Cerebellar cortex (tissue), 1 donor: Measurements from ENCODE around the gene CYBC1.

ENCODE experiments used
- DNase-seq: peaks from one replicate; pipeline ENCODE4 v3.0.0-alpha.2; 2015; ENCODE audit warnings: low spot score

Gene CYBC1

GRCh38 chr17:82450357-82451106 lies at the start of gene CYBC1:
Gene CYBC1, minus strand, starts transcription at chr17:82450752. Its CDS starts 1,498 bp downstream, at chr17:82449254.
- peak; percentile 87 for DNase-seq

- DNase-seq, result peak; percentile 53
Observed at GRCh38 chr17:82497483-82498405, 47.2 kb upstream of the CYBC1 start.

- DNase-seq, result peak; percentile 94
Observed at GRCh38 chr17:82496529-82497434, 46.2 kb upstream of the CYBC1 start.

GRCh38 chr17:82495844-82496528 lies 45.4 kb upstream of the CYBC1 start:
- DNase-seq, result peak; percentile 38

- DNase-seq, result peak; percentile 92
Observed at GRCh38 chr17:82494236-82495055, 43.9 kb upstream of the CYBC1 start.

- DNase-seq, result peak; percentile 81
Observed at GRCh38 chr17:82493226-82493781, 42.8 kb upstream of the CYBC1 start.

GRCh38 chr17:82492643-82493225 lies 42.2 kb upstream of the CYBC1 start:
- DNase-seq, result no peak

- no peak for DNase-seq
Observed at GRCh38 chr17:82491533-82491932, 41.0 kb upstream of the CYBC1 start.

- peak; percentile 53 for DNase-seq
Observed at GRCh38 chr17:82491196-82491530, 40.6 kb upstream of the CYBC1 start.

GRCh38 chr17:82490512-82491195 lies 40.1 kb upstream of the CYBC1 start:
- peak; percentile 27 for DNase-seq

- DNase-seq, result no peak
Observed at GRCh38 chr17:82489851-82490511, 39.4 kb upstream of the CYBC1 start.

GRCh38 chr17:82489117-82489516 lies 38.6 kb upstream of the CYBC1 start:
- no peak for DNase-seq

- no peak for DNase-seq
Observed at GRCh38 chr17:82487910-82488309, 37.4 kb upstream of the CYBC1 start.

- DNase-seq, result no peak
Observed at GRCh38 chr17:82486231-82487094, 35.9 kb upstream of the CYBC1 start.

- no peak for DNase-seq
Observed at GRCh38 chr17:82483836-82484235, 33.3 kb upstream of the CYBC1 start.

- DNase-seq, result no peak
Observed at GRCh38 chr17:82483204-82483660, 32.7 kb upstream of the CYBC1 start.

- DNase-seq, result no peak
Observed at GRCh38 chr17:82480318-82480717, 29.8 kb upstream of the CYBC1 start.

GRCh38 chr17:82479602-82480001 lies 29.1 kb upstream of the CYBC1 start:
- no peak for DNase-seq
